GM20431 (cell line): ENCODE measurements around the gene PSMD11.
"Not testable (repeated sequence)": the region's sequence is repeated elsewhere in the genome, so short reads cannot be mapped to it uniquely, and the experiment has no call there.

Source experiments
- in situ Hi-C: fragments of 300-500 bp; cut with MseI, MboI; formaldehyde crosslinking; loops from one replicate; pipeline ENCODE4 v1.15.0; 2020; ENCODE audit warnings: low sequenced_read_pairs; ENCODE audit not compliant: unreplicated experiment

The PSMD11 gene

GRCh38 chr17:32523827-32524552 is 79.7 kb downstream of the PSMD11 start:
- in situ Hi-C loops = no loop called here

- in situ Hi-C loops = not testable (repeated sequence)
Measured at GRCh38 chr17:32524553-32524880, 80.2 kb downstream of the PSMD11 start.

DNA sequence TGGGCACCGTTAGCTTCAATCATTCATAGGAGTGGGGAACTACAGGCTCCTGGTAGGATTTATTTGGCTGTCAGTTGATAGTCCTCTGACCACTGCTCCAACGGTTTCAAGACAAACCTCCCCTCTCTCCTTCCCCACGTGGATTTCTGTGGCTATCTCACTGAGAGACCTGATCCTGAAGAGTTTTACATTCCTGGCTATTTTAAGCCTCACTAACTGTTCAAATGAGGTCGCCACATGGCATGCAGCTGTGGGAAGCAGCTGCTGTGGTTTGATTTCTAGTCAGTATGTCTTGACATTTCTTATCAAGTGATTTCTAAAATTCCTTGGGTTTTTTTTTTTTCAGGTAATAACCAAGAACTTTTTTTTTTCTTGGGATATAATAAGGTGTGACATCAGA is 80.8 kb downstream of the PSMD11 start:
- in situ Hi-C loops = no loop called here

DNA sequence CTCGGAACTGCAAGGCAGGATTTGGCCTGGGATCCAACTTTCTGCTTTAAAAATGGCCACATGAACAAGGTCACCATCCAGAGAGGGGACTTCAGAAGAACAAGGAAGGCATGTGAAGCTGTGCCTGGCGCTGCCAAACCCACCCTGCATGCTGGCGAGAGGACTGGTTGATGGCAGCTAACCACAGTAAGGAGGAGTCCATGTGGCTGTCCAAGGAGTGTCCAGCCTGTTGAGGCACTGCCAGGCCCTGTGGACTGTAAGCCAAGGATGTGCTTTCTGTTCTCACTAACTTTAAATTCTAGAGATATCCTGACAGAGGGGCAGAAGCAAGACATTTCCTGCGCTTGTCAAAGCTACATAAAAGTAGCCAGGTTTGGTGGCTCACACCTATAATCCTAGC is 82.8 kb downstream of the PSMD11 start:
- in situ Hi-C loops = no loop called here

DNA sequence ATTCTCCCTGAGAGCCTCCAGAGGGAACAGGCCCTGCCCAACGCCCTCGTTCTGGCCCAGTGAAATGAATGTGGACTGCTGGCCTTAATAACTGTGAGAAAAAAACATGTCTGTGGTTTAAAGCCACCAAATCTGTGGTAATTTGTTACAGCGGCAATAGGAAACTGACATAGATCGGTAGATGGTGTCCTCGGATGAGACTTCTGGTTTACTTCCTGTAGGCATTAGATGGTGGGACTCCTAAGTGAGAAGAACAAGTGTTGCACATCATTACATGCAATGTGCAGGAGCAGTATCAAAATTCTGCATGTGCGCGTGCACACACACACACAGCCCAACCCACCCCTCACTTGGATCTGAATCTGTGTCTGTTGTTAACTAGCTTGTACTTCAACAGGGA is 84.5 kb downstream of the PSMD11 start:
- in situ Hi-C loops = no loop called here

DNA sequence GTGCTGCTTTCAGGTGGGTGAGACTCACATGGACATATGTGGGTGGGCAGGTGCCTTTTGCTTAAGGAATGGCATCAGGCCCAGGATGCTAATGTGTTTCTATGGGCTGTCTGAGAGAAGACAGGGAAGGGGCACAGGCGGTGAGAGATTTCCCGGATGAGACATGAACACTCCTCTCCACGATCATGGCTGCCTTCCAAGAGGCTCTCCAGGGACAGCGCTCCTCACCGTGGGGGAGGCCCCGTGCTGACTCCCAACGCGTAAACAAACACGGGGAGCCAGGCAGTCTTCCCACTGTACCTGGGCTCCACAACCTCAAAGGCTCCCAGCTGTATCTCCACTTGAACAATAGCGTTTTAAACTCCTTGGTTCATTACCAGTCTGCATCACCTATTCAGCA is 85.3 kb downstream of the PSMD11 start:
- in situ Hi-C loops = no loop called here
